ENCODE measurements around the gene GSE1.

GSE1 gene

DNA sequence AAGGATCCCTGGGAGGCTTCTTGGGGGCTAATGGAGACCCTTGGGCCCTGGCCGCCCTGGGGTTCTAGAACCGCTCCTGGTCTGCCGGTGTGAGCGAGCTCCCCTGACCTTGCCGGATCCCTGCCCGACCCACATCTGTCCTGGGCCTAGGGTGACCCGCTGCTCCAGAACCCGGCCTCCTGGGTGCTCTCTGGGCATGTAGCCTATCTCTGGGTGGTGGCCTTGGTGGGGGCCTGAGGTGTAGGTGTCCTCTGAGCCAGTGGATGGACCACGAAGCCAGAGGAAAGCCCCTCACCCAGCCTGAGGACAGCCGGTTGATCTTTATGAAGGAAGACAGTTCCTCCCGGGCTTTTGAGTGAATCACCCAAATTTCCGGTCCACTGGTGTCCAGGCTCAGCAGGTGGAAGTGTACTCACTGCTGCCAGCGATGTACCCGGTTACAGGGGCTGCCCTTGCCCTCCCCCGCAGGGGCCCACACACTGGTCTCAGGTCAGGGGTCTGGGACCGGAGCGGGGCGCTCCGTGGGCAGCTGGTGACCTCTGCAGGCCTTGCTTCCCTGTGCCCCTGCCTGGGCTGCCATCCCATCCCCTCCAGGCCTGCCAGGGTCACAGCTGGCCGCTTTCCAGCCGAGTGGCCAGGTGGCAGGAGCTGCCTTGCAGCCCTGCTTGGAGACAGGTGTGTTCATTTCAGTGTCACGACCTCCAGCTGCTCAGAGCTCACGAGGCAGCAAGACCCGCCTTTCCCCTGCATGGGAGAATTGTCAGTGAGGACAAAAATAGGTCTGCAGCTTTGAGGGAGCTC, 10.5 kb upstream of the GSE1 start:
- DNase-seq (ENCODE audit: extremely low read depth, low read depth), result no peak
- TF ChIP-seq, protein P1, sequence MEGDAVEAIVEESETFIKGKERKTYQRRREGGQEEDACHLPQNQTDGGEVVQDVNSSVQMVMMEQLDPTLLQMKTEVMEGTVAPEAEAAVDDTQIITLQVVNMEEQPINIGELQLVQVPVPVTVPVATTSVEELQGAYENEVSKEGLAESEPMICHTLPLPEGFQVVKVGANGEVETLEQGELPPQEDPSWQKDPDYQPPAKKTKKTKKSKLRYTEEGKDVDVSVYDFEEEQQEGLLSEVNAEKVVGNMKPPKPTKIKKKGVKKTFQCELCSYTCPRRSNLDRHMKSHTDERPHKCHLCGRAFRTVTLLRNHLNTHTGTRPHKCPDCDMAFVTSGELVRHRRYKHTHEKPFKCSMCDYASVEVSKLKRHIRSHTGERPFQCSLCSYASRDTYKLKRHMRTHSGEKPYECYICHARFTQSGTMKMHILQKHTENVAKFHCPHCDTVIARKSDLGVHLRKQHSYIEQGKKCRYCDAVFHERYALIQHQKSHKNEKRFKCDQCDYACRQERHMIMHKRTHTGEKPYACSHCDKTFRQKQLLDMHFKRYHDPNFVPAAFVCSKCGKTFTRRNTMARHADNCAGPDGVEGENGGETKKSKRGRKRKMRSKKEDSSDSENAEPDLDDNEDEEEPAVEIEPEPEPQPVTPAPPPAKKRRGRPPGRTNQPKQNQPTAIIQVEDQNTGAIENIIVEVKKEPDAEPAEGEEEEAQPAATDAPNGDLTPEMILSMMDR (IDR thresholded peaks at IDR 0.05; ENCODE audit: low read depth, low read length, missing control alignments), result no peak

GRCh38 chr16:85603203-85603755, 9.8 kb upstream of the GSE1 start:
- no peak for DNase-seq (ENCODE audit: extremely low read depth, low read depth)
- TF ChIP-seq, protein P1 (IDR thresholded peaks at IDR 0.05; ENCODE audit: low read depth, low read length, missing control alignments), result no peak
- H3K4me3 ChIP-seq (replicated peaks; ENCODE audit: low read depth, low read length), result no peak overlapping the region

More for the DNA sequence above, 10.5 kb upstream of the GSE1 start:
- H3K4me3 ChIP-seq (replicated peaks; ENCODE audit: low read depth, low read length), result no peak overlapping the region

DNA sequence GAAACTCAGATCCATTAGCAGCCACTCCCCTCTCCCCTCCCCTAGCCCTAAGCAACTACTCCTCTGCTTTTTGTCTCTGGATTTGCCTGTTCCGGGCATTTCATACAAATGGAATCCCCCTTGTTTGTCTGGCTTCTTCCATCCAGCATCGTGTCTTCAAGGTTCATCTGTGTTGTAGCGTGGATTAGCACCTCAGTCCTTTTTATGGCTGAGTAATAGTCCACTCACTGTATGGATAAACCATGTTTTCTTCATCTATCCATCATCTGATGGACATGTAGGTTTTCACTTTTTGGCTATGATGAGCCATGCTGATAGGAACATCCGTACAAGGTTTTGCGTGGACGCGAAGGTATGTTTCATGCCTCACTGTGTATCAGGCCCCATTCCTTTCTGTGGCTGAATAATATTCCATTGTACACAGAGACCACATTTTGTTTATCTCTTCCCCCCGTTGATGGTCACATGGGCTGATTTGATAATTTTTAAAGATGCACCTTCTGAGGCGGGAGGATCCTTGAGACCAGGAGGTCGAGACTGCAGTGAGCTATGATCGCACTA, 8.9 kb upstream of the GSE1 start:
- H3K4me3 ChIP-seq (replicated peaks; ENCODE audit: low read depth, low read length), result no peak overlapping the region
- TF ChIP-seq, protein P1 (IDR thresholded peaks at IDR 0.05; ENCODE audit: low read depth, low read length, missing control alignments), result no peak
- no peak for DNase-seq (ENCODE audit: extremely low read depth, low read depth)

- no peak for DNase-seq (ENCODE audit: extremely low read depth, low read depth)
- no peak overlapping the region for H3K4me3 ChIP-seq (replicated peaks; ENCODE audit: low read depth, low read length)
- TF ChIP-seq, protein P1 (IDR thresholded peaks at IDR 0.05; ENCODE audit: low read depth, low read length, missing control alignments), result no peak
Measured at GRCh38 chr16:85605051-85605911, 7.8 kb upstream of the GSE1 start.

- TF ChIP-seq, protein P1 (IDR thresholded peaks at IDR 0.05; ENCODE audit: low read depth, low read length, missing control alignments), result no peak
- H3K4me3 ChIP-seq (replicated peaks; ENCODE audit: low read depth, low read length), result no peak overlapping the region
- DNase-seq (ENCODE audit: extremely low read depth, low read depth), result no peak
Measured at GRCh38 chr16:85605912-85606841, 6.9 kb upstream of the GSE1 start.

- TF ChIP-seq, protein P1 (IDR thresholded peaks at IDR 0.05; ENCODE audit: low read depth, low read length, missing control alignments), result no peak
- DNase-seq (ENCODE audit: extremely low read depth, low read depth), result no peak
- no peak overlapping the region for H3K4me3 ChIP-seq (replicated peaks; ENCODE audit: low read depth, low read length)
Measured at GRCh38 chr16:85606904-85607303, 6.2 kb upstream of the GSE1 start.

Data from HFF-Myc (cell line).